H9 (cell line): ENCODE results near the gene CAPN8. TPM values are rescaled to one million over a fixed set of nuclear protein-coding genes. Genes with fewer than 3 reads are reported as not detected.
A peak's percentile ranks its signal among the peaks of the same experiment; 100 is the strongest.

Experiments used
- DNase-seq: peaks from one replicate; pipeline ENCODE4 v3.0.0-alpha.2; 2017
- H2AFZ ChIP-seq: one replicate; pipeline ENCODE4 v1.6.1; 2013; ENCODE audit warnings: mild to moderate bottlenecking, low read length, control low read depth, moderate library complexity
- H2AK5ac ChIP-seq: 2 replicates; pipeline ENCODE4 v1.6.1; 2013; ENCODE audit warnings: low read length, control low read depth, mixed read lengths; ENCODE audit not compliant: insufficient read length
- H2BK120ac ChIP-seq: one replicate; pipeline ENCODE4 v1.6.1; 2013; ENCODE audit warnings: low read depth, mild to moderate bottlenecking, low read length, control low read depth, inconsistent platforms; ENCODE audit not compliant: poor library complexity, severe bottlenecking
- H2BK12ac ChIP-seq: 2 replicates; pipeline ENCODE4 v1.6.1; 2013; ENCODE audit warnings: low read length, control low read depth, mixed read lengths, low read depth; ENCODE audit not compliant: insufficient read length
- H2BK15ac ChIP-seq: 2 replicates; pipeline ENCODE4 v1.6.1; 2013; ENCODE audit warnings: low read depth, low read length, control low read depth
- H2BK20ac ChIP-seq: one replicate; pipeline ENCODE4 v1.6.1; 2013; ENCODE audit warnings: low read depth, mild to moderate bottlenecking, low read length, control low read depth, inconsistent platforms; ENCODE audit not compliant: poor library complexity, severe bottlenecking
- H2BK5ac ChIP-seq: 2 replicates; pipeline ENCODE4 v1.6.1; 2013; ENCODE audit warnings: low read length, control low read depth, mixed read lengths; ENCODE audit not compliant: insufficient read length
- H3K14ac ChIP-seq: 2 replicates; pipeline ENCODE4 v1.6.1; 2013; ENCODE audit warnings: low read length, control low read depth; ENCODE audit not compliant: insufficient read depth
- H3K18ac ChIP-seq: 2 replicates; pipeline ENCODE4 v1.6.1; 2013; ENCODE audit warnings: low read depth, mild to moderate bottlenecking, mixed read lengths, low read length, control low read depth; ENCODE audit not compliant: insufficient read length
- H3K23ac ChIP-seq: 2 replicates; pipeline ENCODE4 v1.6.1; 2013; ENCODE audit warnings: low read length, control low read depth, mixed read lengths, low read depth; ENCODE audit not compliant: insufficient read length
- H3K23me2 ChIP-seq: 2 replicates; pipeline ENCODE4 v1.6.1; 2013; ENCODE audit warnings: low read depth, mild to moderate bottlenecking, mixed read lengths, low read length, control low read depth; ENCODE audit not compliant: insufficient read length, poor library complexity, severe bottlenecking
- H3K27ac ChIP-seq: 2 replicates; pipeline ENCODE4 v1.5.1; 2013; ENCODE audit warnings: low read length, control low read depth, mixed read lengths, low read depth; ENCODE audit not compliant: insufficient read length
- H3K27me3 ChIP-seq: 2 replicates; pipeline ENCODE4 v1.6.1; 2013; ENCODE audit warnings: low read length, control low read depth, inconsistent platforms; ENCODE audit not compliant: insufficient read depth
- H3K4ac ChIP-seq: 2 replicates; pipeline ENCODE4 v1.6.1; 2013; ENCODE audit warnings: low read depth, mild to moderate bottlenecking, control low read depth, inconsistent platforms, low read length, moderate library complexity
- H3K4me1 ChIP-seq: 2 replicates; pipeline ENCODE4 v1.6.1; 2013; ENCODE audit warnings: low read length, control low read depth, inconsistent platforms; ENCODE audit not compliant: insufficient read depth
- H3K4me2 ChIP-seq: 2 replicates; pipeline ENCODE4 v1.6.1; 2013; ENCODE audit warnings: low read length, control low read depth, mixed read lengths; ENCODE audit not compliant: insufficient read length, insufficient read depth
- H3K56ac ChIP-seq: 2 replicates; pipeline ENCODE4 v1.6.1; 2013; ENCODE audit warnings: low read depth, mild to moderate bottlenecking, mixed read lengths, low read length, control low read depth; ENCODE audit not compliant: insufficient read length
- H3K79me1 ChIP-seq: 2 replicates; pipeline ENCODE4 v1.6.1; 2013; ENCODE audit warnings: low read depth, mild to moderate bottlenecking, moderate library complexity, low read length, control low read depth, inconsistent platforms; ENCODE audit not compliant: insufficient read depth, poor library complexity, severe bottlenecking
- H3K79me2 ChIP-seq: 2 replicates; pipeline ENCODE4 v1.6.1; 2013; ENCODE audit warnings: low read length, control low read depth, inconsistent platforms; ENCODE audit not compliant: insufficient read depth
- H3K9ac ChIP-seq: 2 replicates; pipeline ENCODE4 v1.6.1; 2013; ENCODE audit warnings: low read length, control low read depth, mixed read lengths; ENCODE audit not compliant: insufficient read length; ENCODE audit errors: extremely low read depth
- H3K9me3 ChIP-seq: one replicate; pipeline ENCODE4 v1.6.1; 2013; ENCODE audit warnings: low read depth, low read length, inconsistent platforms; ENCODE audit not compliant: control insufficient read depth
- H3T11ph ChIP-seq: one replicate; pipeline ENCODE4 v1.6.1; 2013; ENCODE audit warnings: mild to moderate bottlenecking, low read length, control low read depth, inconsistent platforms
- H4K20me1 ChIP-seq: one replicate; pipeline ENCODE4 v1.6.1; 2013; ENCODE audit not compliant: control insufficient read depth, insufficient read length, insufficient read depth
- H4K5ac ChIP-seq: 2 replicates; pipeline ENCODE4 v1.6.1; 2013; ENCODE audit warnings: low read depth, mild to moderate bottlenecking, mixed read lengths, low read length, control low read depth; ENCODE audit not compliant: insufficient read length
- H4K8ac ChIP-seq: replicated peaks from 2 replicates; pipeline ENCODE4 v1.6.1; 2013; ENCODE audit warnings: low read length, control low read depth, mixed read lengths, low read depth; ENCODE audit not compliant: insufficient read length
- H4K91ac ChIP-seq: 2 replicates; pipeline ENCODE4 v1.6.1; 2013; ENCODE audit warnings: low read depth, mild to moderate bottlenecking, moderate library complexity, mixed read lengths, low read length, control low read depth; ENCODE audit not compliant: insufficient read length
- H3K27ac Mint-ChIP-seq, 3 experiments: 2 replicates in 2 of 3; 3 replicates in 1 of 3; pipeline ENCODE4 v1.8.0; 2020 to 2021; ENCODE audit warnings: mixed read lengths in 3 of 3, mild to moderate bottlenecking in 1 of 3, moderate library complexity in 1 of 3
- H3K27me3 Mint-ChIP-seq: 2 replicates; pipeline ENCODE4 v1.8.0; 2021; ENCODE audit warnings: low read depth, mild to moderate bottlenecking, moderate library complexity, mixed read lengths
- H3K36me3 Mint-ChIP-seq, 3 experiments: 2 replicates in 2 of 3; 3 replicates in 1 of 3; pipeline ENCODE4 v1.8.0; 2020 to 2021; ENCODE audit warnings: low read depth in 3 of 3, mixed read lengths in 3 of 3; ENCODE audit not compliant: insufficient read depth in 1 of 3
- H3K4me1 Mint-ChIP-seq, 2 experiments: 2 replicates each; pipeline ENCODE4 v1.8.0; 2020; ENCODE audit warnings: mixed read lengths in 2 of 2
- H3K4me3 Mint-ChIP-seq, 2 experiments: 2 replicates in 1 of 2; 3 replicates in 1 of 2; pipeline ENCODE4 v1.8.0; 2020 to 2021; ENCODE audit warnings: mild to moderate bottlenecking in 2 of 2, mixed read lengths in 2 of 2, moderate library complexity in 1 of 2
- H3K9me3 Mint-ChIP-seq, 2 experiments: 2 replicates in 1 of 2; 3 replicates in 1 of 2; pipeline ENCODE4 v1.8.0; 2020; ENCODE audit warnings: mild to moderate bottlenecking in 2 of 2, mixed read lengths in 2 of 2, moderate library complexity in 1 of 2
- WGBS: extraction: QIAGEN DNeasy Blood & Tissue Kit; methylation state at CpG from one replicate; pipeline ENCODE4 v1.1.7; 2013; ENCODE audit warnings: missing lambda C conversion rate, low lambda C conversion rate, mixed read lengths; ENCODE audit not compliant: insufficient read length; ENCODE audit errors: extremely low coverage; 5-methylcytosine and 5-hydroxymethylcytosine counted together
- total RNA-seq: library from RNA; stranded (reverse); gene quantifications from 2 replicates; pipeline ENCODE4 v1.2.1, GENCODE V29; 2021
- TF ChIP-seq, protein P1 (sequence below): fragments of 200-600 bp; sonication (generic); conservative IDR thresholded peaks from 3 replicates; pipeline ENCODE4 v1.8.0; 2021; ENCODE audit warnings: antibody characterized with exemption, mild to moderate bottlenecking

CAPN8 gene
- total RNA-seq, 1 experiment from 2014 or later, result not detected

DNA sequence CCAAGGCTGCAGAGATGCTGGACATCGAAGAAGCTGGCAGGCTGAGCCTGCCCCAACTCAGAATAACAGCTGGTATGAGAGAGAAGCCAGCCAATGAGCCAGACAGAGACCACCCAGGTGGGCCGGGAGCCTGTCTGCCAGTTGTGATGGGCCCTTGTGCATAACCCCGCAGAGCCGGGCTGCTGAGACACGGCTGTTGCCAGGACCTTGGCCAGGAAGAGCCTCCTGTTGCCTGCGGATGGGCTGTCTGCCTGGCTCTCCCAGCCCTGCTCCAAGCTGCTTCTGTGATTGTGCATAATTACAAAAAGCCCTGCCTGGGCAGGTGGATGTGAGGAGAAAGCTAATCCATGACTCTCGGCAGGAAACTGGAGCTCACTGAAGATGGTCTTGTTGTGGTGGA is 126.5 kb downstream of the CAPN8 start:
- Histone ChIP-seq H3K79me2 (no peaks in the 10 kb centered on the region), H3K4me1 (no peaks in the 10 kb centered on the region), H2AK5ac (no peak overlapping the region), H4K20me1 (no peaks in the 10 kb centered on the region), H3K27me3 (no peaks in the 10 kb centered on the region), H3K9me3 (no peaks in the 10 kb centered on the region), H3K4ac (no peak overlapping the region), H2BK12ac (no peak overlapping the region), H2BK120ac (no peak overlapping the region), H3K79me1 (no peaks in the 10 kb centered on the region), H2BK20ac (no peak overlapping the region), H3K23ac (no peak overlapping the region), H2AFZ (no peak overlapping the region), H2BK5ac (no peak overlapping the region), H3K4me2 (no peak overlapping the region), H4K8ac (no peak overlapping the region), H3K18ac (no peak overlapping the region), H3K23me2 (no peaks in the 10 kb centered on the region), H4K91ac (no peak overlapping the region), H3K9ac (no peak overlapping the region), H4K5ac (no peak overlapping the region), H3K56ac (no peak overlapping the region), H3K14ac (0 out of 2 replicates have a peak overlapping the region, but pooled peaks have one; percentile 55), H2BK15ac (no peak overlapping the region), H3T11ph (no peak overlapping the region), H3K27ac (no peak overlapping the region)
- H3K4me1 Mint-ChIP-seq, result peaks cover 12 to 14% of the 10 kb centered on the region in 2 experiments
- H3K36me3 Mint-ChIP-seq, result no peaks in the 10 kb centered on the region
- no peaks in the 10 kb centered on the region for H3K9me3 Mint-ChIP-seq
- TF ChIP-seq, protein P1, sequence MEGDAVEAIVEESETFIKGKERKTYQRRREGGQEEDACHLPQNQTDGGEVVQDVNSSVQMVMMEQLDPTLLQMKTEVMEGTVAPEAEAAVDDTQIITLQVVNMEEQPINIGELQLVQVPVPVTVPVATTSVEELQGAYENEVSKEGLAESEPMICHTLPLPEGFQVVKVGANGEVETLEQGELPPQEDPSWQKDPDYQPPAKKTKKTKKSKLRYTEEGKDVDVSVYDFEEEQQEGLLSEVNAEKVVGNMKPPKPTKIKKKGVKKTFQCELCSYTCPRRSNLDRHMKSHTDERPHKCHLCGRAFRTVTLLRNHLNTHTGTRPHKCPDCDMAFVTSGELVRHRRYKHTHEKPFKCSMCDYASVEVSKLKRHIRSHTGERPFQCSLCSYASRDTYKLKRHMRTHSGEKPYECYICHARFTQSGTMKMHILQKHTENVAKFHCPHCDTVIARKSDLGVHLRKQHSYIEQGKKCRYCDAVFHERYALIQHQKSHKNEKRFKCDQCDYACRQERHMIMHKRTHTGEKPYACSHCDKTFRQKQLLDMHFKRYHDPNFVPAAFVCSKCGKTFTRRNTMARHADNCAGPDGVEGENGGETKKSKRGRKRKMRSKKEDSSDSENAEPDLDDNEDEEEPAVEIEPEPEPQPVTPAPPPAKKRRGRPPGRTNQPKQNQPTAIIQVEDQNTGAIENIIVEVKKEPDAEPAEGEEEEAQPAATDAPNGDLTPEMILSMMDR, result no peak
- no CpG with 5 or more reads among the region's 7 CpGs for WGBS
- no peak overlapping the region for H3K27ac Mint-ChIP-seq
- H3K27me3 Mint-ChIP-seq, result peaks cover 1% of the 10 kb centered on the region
- no peak for DNase-seq
- no peak overlapping the region for H3K4me3 Mint-ChIP-seq
